ENCODE data around the gene GDF15.

- TF ChIP-seq POLR2A (IDR thresholded peaks at IDR 0.05) (peak in 1 of 3 donors; percentile 16), CTCF (IDR thresholded peaks at IDR 0.05) (peak in 5 of 7 experiments; percentile 17 to 76 (median 43))
These were observed 33.3 kb downstream of the GDF15 start, which contains the start of gene SSBP4 for GRCh38 chr19:18419195-18419698.
